H1 (cell line): Measurements from ENCODE around the gene ADM. TPM values are rescaled to one million over a fixed set of nuclear protein-coding genes. Genes with fewer than 3 reads are reported as not detected.

Experiments
- CTCF ChIA-PET: fragments of 300-600 bp; sonication (Branson Sonifier 250); formaldehyde crosslinking; loops from one replicate; lab custom pipeline; 2021; ENCODE audit not compliant: partially characterized antibody; lab: Charles Lee
- POLR2A ChIA-PET: fragments of 300-600 bp; sonication (Branson Sonifier 250); formaldehyde crosslinking; loops from one replicate; lab custom pipeline; 2021; ENCODE audit warnings: inconsistent platforms; ENCODE audit not compliant: partially characterized antibody; lab: Charles Lee
- DNase-seq, 2 experiments: peaks; one replicate each; pipeline versions ENCODE4 v3.0.0 to v3.0.0-alpha.2; 2010 to 2022; ENCODE audit warnings: low spot score in 2 of 2, low read depth in 1 of 2, mixed read lengths in 1 of 2
- FAIRE-seq: peaks from 2 replicates; lab custom pipeline; 2011; peaks lifted over from hg19 to GRCh38; lab: Jason Lieb, UNC
- H2AFZ ChIP-seq: 2 replicates; pipeline ENCODE4 v1.8.1; 2012; ENCODE audit warnings: low read length, inconsistent platforms
- H2AK5ac ChIP-seq: 2 replicates; pipeline ENCODE4 v1.6.1; 2013; ENCODE audit warnings: low read depth, low read length
- H2BK120ac ChIP-seq: replicated peaks from 2 replicates; pipeline ENCODE3; 2013; ENCODE audit warnings: low read depth, low read length, inconsistent platforms
- H2BK12ac ChIP-seq: 2 replicates; pipeline ENCODE4 v1.6.1; 2013; ENCODE audit warnings: low read depth, low read length
- H2BK15ac ChIP-seq: 2 replicates; pipeline ENCODE4 v1.6.1; 2013; ENCODE audit warnings: low read length
- H2BK20ac ChIP-seq: 2 replicates; pipeline ENCODE4 v1.6.1; 2013; ENCODE audit warnings: low read length
- H2BK5ac ChIP-seq: 2 replicates; pipeline ENCODE4 v1.6.1; 2013; ENCODE audit warnings: low read depth, low read length
- H3K14ac ChIP-seq: 2 replicates; pipeline ENCODE4 v1.6.1; 2013; ENCODE audit warnings: inconsistent platforms; ENCODE audit not compliant: insufficient read length
- H3K18ac ChIP-seq: 2 replicates; pipeline ENCODE4 v1.6.1; 2013; ENCODE audit warnings: low read length; ENCODE audit errors: extremely low read depth
- H3K23ac ChIP-seq: 2 replicates; pipeline ENCODE4 v1.6.1; 2013; ENCODE audit warnings: inconsistent platforms; ENCODE audit not compliant: insufficient read length
- H3K23me2 ChIP-seq: 2 replicates; pipeline ENCODE4 v1.6.1; 2013; ENCODE audit warnings: low read depth, low read length
- H3K27ac ChIP-seq: 2 replicates; pipeline ENCODE4 v1.6.1; 2011; ENCODE audit warnings: low read depth, low read length, inconsistent platforms
- H3K27me3 ChIP-seq, 4 experiments: replicated peaks in 1 of 4; 1 replicate in 1 of 4; 2 replicates in 3 of 4; pipeline versions ENCODE4 v1.6.1 to v1.8.1; 2011 to 2013; ENCODE audit warnings: low read length in 3 of 4, mild to moderate bottlenecking in 3 of 4, inconsistent platforms in 2 of 4, mixed read lengths in 2 of 4, moderate library complexity in 1 of 4; ENCODE audit not compliant: control insufficient read depth in 3 of 4, insufficient read depth in 3 of 4; ENCODE audit errors: extremely low read depth in 1 of 4
- H3K36me3 ChIP-seq, 4 experiments: 2 replicates each; pipeline versions ENCODE4 v1.6.1 to v1.8.1; 2011 to 2013; ENCODE audit warnings: mild to moderate bottlenecking in 4 of 4, low read length in 3 of 4, moderate library complexity in 2 of 4, control low read depth in 1 of 4, inconsistent platforms in 1 of 4; ENCODE audit not compliant: insufficient read depth in 4 of 4, control insufficient read depth in 2 of 4
- H3K4ac ChIP-seq: replicated peaks from 2 replicates; pipeline ENCODE3; 2013; ENCODE audit warnings: low read length, low read depth, mixed read lengths, inconsistent platforms; ENCODE audit not compliant: insufficient read length
- H3K4me1 ChIP-seq, 4 experiments: replicated peaks in 1 of 4; 1 replicate in 1 of 4; 2 replicates in 3 of 4; pipeline versions ENCODE4 v1.6.1 to v1.8.1; 2011 to 2013; ENCODE audit warnings: low read length in 3 of 4, inconsistent platforms in 2 of 4, mixed read lengths in 1 of 4; ENCODE audit not compliant: insufficient read depth in 4 of 4, control insufficient read depth in 3 of 4
- H3K4me2 ChIP-seq, 2 experiments: 2 replicates each; pipeline versions ENCODE4 v1.6.1 to v1.8.1; 2011 to 2013; ENCODE audit warnings: low read depth in 2 of 2, low read length in 2 of 2, control low read depth in 1 of 2, inconsistent platforms in 1 of 2, mild to moderate bottlenecking in 1 of 2; ENCODE audit not compliant: insufficient read depth in 1 of 2
- H3K4me3 ChIP-seq, 4 experiments: fragments of 200-600, 300-600 bp in 1 of 4; sonication (generic), shearing (Covaris generic), sonication (Bioruptor Twin) in 1 of 4; 2 replicates each; pipeline versions ENCODE4 v1.5.1 to v1.8.1; 2011 to 2016; ENCODE audit warnings: low read length in 4 of 4, low read depth in 3 of 4, control low read depth in 2 of 4, inconsistent platforms in 2 of 4, mild to moderate bottlenecking in 2 of 4, mixed read lengths in 1 of 4, moderate library complexity in 1 of 4; ENCODE audit not compliant: insufficient read depth in 2 of 4; ENCODE audit errors: extremely low read depth in 1 of 4
- H3K56ac ChIP-seq: replicated peaks from 2 replicates; pipeline ENCODE3; 2013; ENCODE audit warnings: low read depth, mild to moderate bottlenecking, mixed read lengths, low read length, inconsistent platforms; ENCODE audit not compliant: insufficient read length
- H3K79me1 ChIP-seq: 2 replicates; pipeline ENCODE4 v1.6.1; 2013; ENCODE audit warnings: low read depth, low read length, control low read depth
- H3K79me2 ChIP-seq, 2 experiments: 2 replicates each; pipeline versions ENCODE4 v1.6.1 to v1.8.1; 2012 to 2013; ENCODE audit warnings: low read length in 2 of 2, mild to moderate bottlenecking in 2 of 2, inconsistent platforms in 1 of 2; ENCODE audit not compliant: insufficient read depth in 2 of 2, control insufficient read depth in 1 of 2
- H3K9ac ChIP-seq, 4 experiments: replicated peaks in 1 of 4; 1 replicate in 1 of 4; 2 replicates in 3 of 4; pipeline versions ENCODE4 v1.6.1 to v1.8.1; 2011 to 2013; ENCODE audit warnings: low read depth in 3 of 4, low read length in 3 of 4, control low read depth in 2 of 4, mild to moderate bottlenecking in 2 of 4, moderate library complexity in 2 of 4, inconsistent platforms in 1 of 4; ENCODE audit errors: extremely low read depth in 1 of 4
- H3K9me3 ChIP-seq, 2 experiments: 2 replicates each; pipeline versions ENCODE4 v1.6.1 to v1.8.1; 2012 to 2013; ENCODE audit warnings: mild to moderate bottlenecking in 2 of 2, moderate library complexity in 2 of 2, control low read depth in 1 of 2, inconsistent platforms in 1 of 2, low read depth in 1 of 2, low read length in 1 of 2, mixed read lengths in 1 of 2; ENCODE audit not compliant: insufficient read depth in 2 of 2
- H4K20me1 ChIP-seq, 2 experiments: replicated peaks in 1 of 2; 2 replicates each; pipeline versions ENCODE3 to v1.8.1; 2011 to 2013; ENCODE audit warnings: inconsistent platforms in 2 of 2, low read length in 2 of 2, mild to moderate bottlenecking in 1 of 2; ENCODE audit not compliant: insufficient read depth in 2 of 2, control insufficient read depth in 1 of 2
- H4K5ac ChIP-seq: 2 replicates; pipeline ENCODE4 v1.6.1; 2013; ENCODE audit warnings: low read length, low read depth, mixed read lengths, inconsistent platforms; ENCODE audit not compliant: insufficient read length
- H4K8ac ChIP-seq: 2 replicates; pipeline ENCODE4 v1.8.0; 2013; ENCODE audit warnings: mild to moderate bottlenecking, moderate library complexity, low read length, inconsistent platforms; ENCODE audit not compliant: insufficient read depth; ENCODE audit errors: extremely low read depth
- H4K91ac ChIP-seq: replicated peaks from 2 replicates; pipeline ENCODE3; 2013; ENCODE audit warnings: low read length, mixed read lengths, inconsistent platforms; ENCODE audit not compliant: insufficient read length
- ASH2L ChIP-seq: fragments of 200-600, 300-600 bp; sonication (generic); IDR thresholded peaks from one replicate; pipeline ENCODE4 v1.7.1; 2017; ENCODE audit warnings: low read length
- CBX8 ChIP-seq: fragments of 300-800, 300-1000 bp; sonication (generic); IDR thresholded peaks from 2 replicates; pipeline ENCODE4 v1.7.1; 2016; ENCODE audit warnings: low read depth, low read length, borderline replicate concordance
- CHD2 ChIP-seq: IDR thresholded peaks from 2 replicates; pipeline ENCODE4 v1.6.1; 2012; ENCODE audit warnings: low read length, improper control_type of control experiment
- EP300 ChIP-seq, 2 experiments: IDR thresholded peaks; 1 replicate in 1 of 2; 2 replicates in 1 of 2; pipeline ENCODE4 v1.6.1; 2011 to 2012; ENCODE audit warnings: low read depth in 2 of 2, low read length in 2 of 2, mild to moderate bottlenecking in 2 of 2, borderline replicate concordance in 1 of 2, inconsistent platforms in 1 of 2, moderate library complexity in 1 of 2
- MAFK ChIP-seq: IDR thresholded peaks from 2 replicates; pipeline ENCODE4 v1.6.1; 2012; ENCODE audit warnings: low read depth, mild to moderate bottlenecking, improper control_type of control experiment, low read length
- SP1 ChIP-seq: IDR thresholded peaks from 2 replicates; pipeline ENCODE4 v1.6.1; 2011; ENCODE audit warnings: low read depth, low read length
- TAF7 ChIP-seq: optimal IDR thresholded peaks from 2 replicates; pipeline ENCODE3; 2011; ENCODE audit warnings: low read depth, mild to moderate bottlenecking, inconsistent platforms, low read length, moderate library complexity, borderline replicate concordance
- WGBS, 2 experiments: shearing (Covaris generic) in 1 of 2; methylation state at CpG; one replicate each; pipeline versions ENCODE4 v1.1.6 to v1.1.7; 2013 to 2015; ENCODE audit warnings: low lambda C conversion rate in 2 of 2, mixed read lengths in 2 of 2, inconsistent platforms in 1 of 2, low coverage in 1 of 2, missing lambda C conversion rate in 1 of 2; ENCODE audit not compliant: insufficient replicate concordance in 2 of 2, insufficient coverage in 1 of 2, insufficient read length in 1 of 2; ENCODE audit errors: extremely low coverage in 1 of 2, missing lambda C conversion rate in 1 of 2; 5-methylcytosine and 5-hydroxymethylcytosine counted together
- polyA plus RNA-seq, 7 experiments: library from polyadenylated mRNA; depleted of rRNA in 3 of 7; stranded (reverse) in 5 of 7; unstranded in 2 of 7; fragments of >200 nt in 5 of 7; fragments of 200-250 nt in 2 of 7; gene quantifications; 1 replicate in 5 of 7; 2 replicates in 1 of 7; 4 replicates in 1 of 7; pipeline versions ENCODE4 v1.2.1 to v1.2.3, GENCODE V29; 2011 to 2013; ENCODE audit warnings: missing spikeins in 2 of 7, mixed read lengths in 2 of 7
- total RNA-seq: library from RNA; stranded (reverse); fragmentation: NEBNext Ultra II Directional; extraction: Animal tissue kit (Norgen Biotek cat#: 25700); gene quantifications from 2 replicates; pipeline ENCODE4 v1.2.1, GENCODE V29; 2021

The ADM gene
- total and polyA plus RNA-seq, 2 of the 8 experiments (the other 6 are each of a cell fraction or from before 2014, with no cell fraction given) = 94.1 to 95.6 TPM

DNA sequence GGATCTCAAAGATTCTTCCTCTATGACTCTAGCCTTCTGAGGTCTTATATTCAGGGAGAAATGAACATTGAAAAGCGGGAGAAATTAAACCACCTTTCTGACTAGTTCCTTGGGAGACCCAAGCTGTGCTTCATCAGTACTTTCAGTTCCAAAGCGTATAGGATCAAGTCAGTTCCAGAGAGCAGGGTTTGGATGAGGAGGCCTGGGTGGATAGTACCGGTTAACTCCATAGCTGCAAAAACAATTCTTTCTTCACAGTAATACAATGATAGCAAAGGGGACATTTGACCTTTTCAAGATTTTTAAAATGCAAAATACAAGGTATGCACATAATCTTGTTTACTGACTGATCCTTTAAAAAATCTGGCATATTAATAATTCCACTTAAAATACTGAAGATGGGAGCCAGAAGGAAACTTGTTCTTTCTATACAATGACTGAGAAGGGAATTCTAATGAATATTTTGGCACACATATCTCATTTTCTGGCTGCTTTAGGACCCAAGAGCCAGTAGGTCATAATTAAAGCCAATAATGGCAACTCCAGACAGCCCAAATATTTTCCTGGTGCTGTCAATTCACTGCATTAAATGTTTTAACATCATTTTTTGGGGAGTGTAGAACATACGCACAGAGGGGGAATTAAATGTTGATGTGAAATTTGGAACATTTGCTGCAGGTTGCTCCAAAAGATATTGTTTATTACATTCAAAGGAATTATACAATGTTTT is 16.0 kb downstream of the ADM start:
- DNase-seq = no peak
- H3K36me3 ChIP-seq = no peaks in the 10 kb centered on the region
- no peak overlapping the region for H2BK5ac ChIP-seq
- no peak overlapping the region for H4K5ac ChIP-seq
- no peak overlapping the region for H3K4ac ChIP-seq
- TF ChIP-seq ASH2L = no peak
- TF ChIP-seq SP1 = no peak
- TF ChIP-seq TAF7 = no peak
- no peak for TF ChIP-seq CHD2
- TF ChIP-seq CBX8 = no peak
- TF ChIP-seq EP300 (IDR thresholded peaks at IDR 0.05; ENCODE audit: borderline replicate concordance in 1 of 2, low read depth in 2 of 2, low read length in 2 of 2) = no peak
- TF ChIP-seq MAFK = no peak
- POLR2A ChIA-PET = interaction anchor here (0.7 to 2.1 kb wide), 3 partner anchors 15 to 31 kb away, joined by 3 to 10 read pairs (median 3); partner anchors contain the start of gene ADM
- CTCF ChIA-PET = interaction anchor here (0.5 to 2.7 kb wide), 4 partner anchors 13 to 48 kb away, joined by 3 to 9 read pairs (median 3); partner anchors contain the start of gene ADM
- H4K91ac ChIP-seq = no peak overlapping the region
- no peak overlapping the region for H2BK20ac ChIP-seq
- no peaks in the 10 kb centered on the region for H3K9me3 ChIP-seq
- 85% methylated on average over 4 of the region's 4 CpGs; no CpG with 5 or more reads in 1 of the 2 experiments for WGBS, 2 experiments
- peaks cover 8 to 23% (median 13%) of the 10 kb centered on the region in 4 experiments for H3K4me1 ChIP-seq
- H3K56ac ChIP-seq = no peak overlapping the region
- H3K79me2 ChIP-seq = no peaks in the 10 kb centered on the region
- no peak overlapping the region for H2AFZ ChIP-seq
- no peaks in the 10 kb centered on the region for H3K27me3 ChIP-seq
- H3K9ac ChIP-seq = no peak overlapping the region
- no peak overlapping the region for H3K18ac ChIP-seq
- H3K23ac ChIP-seq = no peak overlapping the region
- H2BK15ac ChIP-seq = no peak overlapping the region
- H3K79me1 ChIP-seq = no peaks in the 10 kb centered on the region
- no peak overlapping the region for H3K4me2 ChIP-seq
- H4K8ac ChIP-seq = no peak overlapping the region
- no peak overlapping the region for H3K27ac ChIP-seq
- H2BK120ac ChIP-seq = no peak overlapping the region
- H3K4me3 ChIP-seq = no peak overlapping the region
- H3K14ac ChIP-seq = no peak overlapping the region
- H4K20me1 ChIP-seq = no peaks in the 10 kb centered on the region
- H2BK12ac ChIP-seq = no peak overlapping the region
- no peak overlapping the region for H2AK5ac ChIP-seq
- FAIRE-seq = no peak
- no peaks in the 10 kb centered on the region for H3K23me2 ChIP-seq
